NCI-H2029 (cell line): Measurements from ENCODE around the gene TNNC1.

Source experiments
- DNase-seq: peaks from one replicate; lab custom pipeline; 2025; lab: John Stamatoyannopoulos, UW

Gene TNNC1

GRCh38 chr3:52484680-52485461, 31.0 kb upstream of the TNNC1 start:
- DNase-seq = no peak

- DNase-seq = no peak
These were observed 29.9 kb upstream of the TNNC1 start for GRCh38 chr3:52483577-52484381.

- DNase-seq = no peak
These were observed 29.2 kb upstream of the TNNC1 start for GRCh38 chr3:52483081-52483480.

DNA sequence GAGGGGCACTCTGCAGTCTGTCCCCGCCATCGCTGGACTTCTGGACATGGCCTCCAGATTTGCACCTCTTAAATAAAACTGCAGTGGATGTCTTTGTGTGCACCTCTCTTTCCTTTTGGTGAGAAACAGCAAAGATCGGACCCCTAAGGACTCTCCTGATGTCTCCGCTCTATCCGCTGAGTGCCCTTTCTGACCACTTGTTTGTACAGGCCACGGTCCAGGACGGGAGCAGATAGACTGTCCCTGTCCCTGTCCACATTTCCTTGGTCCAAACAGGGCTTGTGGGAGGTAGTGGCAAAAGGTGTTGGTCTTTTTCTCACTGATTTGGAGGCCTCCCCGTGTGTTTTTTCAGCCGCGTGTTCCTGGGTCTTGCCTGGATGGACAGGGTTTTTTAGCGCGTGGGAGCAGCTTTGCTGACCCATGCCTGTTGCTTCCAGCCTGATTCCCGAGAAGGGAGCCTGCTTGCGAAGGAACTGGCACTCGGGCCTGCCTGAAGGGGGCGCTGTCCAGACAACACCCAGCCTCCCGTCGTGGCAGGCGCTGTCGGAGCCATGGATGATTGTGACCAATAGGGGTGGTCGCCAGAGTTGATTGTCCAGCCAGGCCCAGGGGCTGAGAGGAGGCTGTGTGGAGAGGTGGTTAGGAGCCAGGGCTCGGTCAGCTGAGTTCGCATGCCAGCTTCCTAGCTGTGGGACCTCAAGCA, 28.1 kb upstream of the TNNC1 start:
- no peak for DNase-seq

DNA sequence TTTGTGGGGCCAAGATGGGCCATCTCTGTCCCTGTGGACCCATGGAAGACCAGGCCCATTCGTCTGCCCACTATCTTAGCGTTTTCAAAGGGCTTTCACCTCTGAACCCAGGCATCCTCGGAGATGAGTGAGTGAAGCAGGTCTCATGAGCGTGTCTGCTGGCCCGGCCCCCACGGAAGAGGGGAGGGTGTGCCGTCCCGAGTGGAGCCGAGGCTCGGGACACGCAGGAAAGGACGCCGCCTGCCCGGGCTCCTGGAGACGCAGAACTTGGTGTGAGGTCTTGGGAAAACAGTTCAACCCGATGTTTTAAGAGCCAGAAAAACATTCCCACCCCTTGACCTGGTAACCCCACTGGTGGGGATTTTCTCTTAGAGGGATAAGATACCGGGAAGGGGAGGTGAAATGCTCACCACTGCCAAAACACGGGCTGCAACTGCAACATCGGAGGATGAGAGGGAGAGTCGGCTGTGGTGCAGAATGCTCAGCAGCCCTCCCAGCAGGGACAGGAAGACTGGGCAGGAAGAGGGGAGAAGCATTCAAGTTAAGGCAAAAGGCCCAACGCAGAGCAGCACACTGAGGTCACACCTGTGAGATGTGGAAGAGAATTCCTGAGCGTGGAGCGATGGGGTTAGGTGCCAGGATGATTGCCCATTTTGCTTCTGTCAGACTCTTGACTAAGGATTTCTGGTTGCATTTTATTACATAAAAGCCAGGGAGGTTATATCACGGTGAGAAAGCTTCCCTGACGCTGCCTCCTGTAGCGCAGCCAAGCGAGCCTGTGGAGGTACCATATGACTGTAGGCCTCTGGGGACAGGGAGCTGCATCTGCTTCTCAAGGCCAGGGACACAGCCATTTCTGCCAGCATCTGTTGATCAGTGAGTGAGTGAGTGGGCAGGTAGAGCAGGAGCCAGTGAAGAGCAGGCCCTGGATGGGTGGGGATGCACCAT, 27.2 kb upstream of the TNNC1 start:
- DNase-seq = no peak

GRCh38 chr3:52479877-52480575, 26.2 kb upstream of the TNNC1 start:
- no peak for DNase-seq

DNA sequence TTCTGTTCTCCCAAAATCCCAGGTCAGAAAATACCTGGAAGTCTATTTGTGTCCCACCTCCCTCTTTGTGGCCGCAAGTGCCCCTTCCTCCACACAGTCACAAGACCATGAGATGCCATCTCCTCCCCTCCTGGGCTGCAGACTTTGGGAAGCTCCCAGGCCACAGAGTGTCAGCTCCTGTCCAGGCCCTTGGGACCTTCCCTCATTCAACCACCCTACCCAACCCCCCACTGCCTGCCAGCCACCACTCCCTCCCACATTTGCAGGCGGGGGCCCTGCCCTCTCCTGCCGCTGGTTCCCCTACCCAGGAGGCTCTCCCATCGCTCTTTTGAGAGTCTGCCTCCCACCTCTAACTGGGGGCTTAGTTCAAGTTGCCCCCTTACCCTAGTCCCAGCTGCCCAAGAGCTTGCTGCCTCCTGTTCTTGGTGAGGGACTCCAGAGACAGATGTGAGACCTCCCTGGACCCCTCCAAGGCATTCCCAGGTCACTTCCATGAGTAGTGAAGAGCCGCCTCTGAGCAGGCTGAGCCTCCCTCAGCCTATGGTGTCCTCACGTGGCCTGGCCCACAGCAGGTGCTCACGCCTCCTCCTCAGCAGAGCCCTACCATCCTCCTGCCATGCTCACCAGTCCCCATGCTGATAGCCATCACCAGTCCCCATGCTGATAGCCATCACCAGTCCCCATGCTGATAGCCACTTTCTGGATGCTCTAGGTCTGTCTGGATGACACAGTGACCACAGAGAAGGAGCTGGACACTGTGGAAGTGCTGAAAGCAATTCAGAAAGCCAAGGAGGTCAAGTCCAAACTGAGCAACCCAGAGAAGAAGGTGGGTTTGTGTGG, 25.4 kb upstream of the TNNC1 start:
- no peak for DNase-seq

- DNase-seq = no peak
These were observed 23.9 kb upstream of the TNNC1 start for GRCh38 chr3:52477796-52478095.

DNA sequence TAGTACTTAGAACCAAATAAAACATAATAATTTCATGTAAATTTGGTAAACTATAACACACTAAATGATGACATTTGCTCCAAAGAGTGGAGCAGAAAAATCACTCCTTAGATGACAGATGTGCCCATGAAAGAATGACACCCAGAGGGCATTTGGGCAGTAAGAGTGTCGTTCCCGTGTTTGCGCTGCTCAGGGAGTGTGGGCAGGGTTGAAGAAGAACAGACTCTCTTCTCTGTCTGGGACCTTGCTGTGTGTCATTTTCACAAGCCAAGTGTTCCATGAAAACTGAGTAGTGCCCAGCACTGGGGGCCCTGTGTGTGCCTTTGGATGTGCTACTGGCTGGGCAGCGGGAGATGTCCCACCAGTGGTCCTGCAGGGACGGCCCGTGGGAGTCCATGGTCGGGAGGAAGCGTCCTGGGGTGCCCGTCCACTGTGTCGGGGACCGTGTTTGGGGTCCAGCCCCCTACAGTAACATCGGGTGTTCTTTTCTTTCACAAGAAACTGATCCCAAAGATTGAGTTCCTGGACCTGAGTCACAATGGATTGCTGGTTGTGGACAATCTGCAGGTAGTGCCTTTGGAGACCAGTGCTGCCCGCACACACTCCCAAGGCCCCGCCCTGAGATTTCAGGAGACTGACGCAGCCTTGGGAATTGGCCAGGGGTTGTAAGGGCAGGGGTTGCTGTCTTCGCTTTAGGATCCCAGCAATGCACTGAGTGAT, 23.4 kb upstream of the TNNC1 start:
- no peak for DNase-seq

- DNase-seq = no peak
These were observed 19.2 kb upstream of the TNNC1 start for GRCh38 chr3:52473026-52473425.

DNA sequence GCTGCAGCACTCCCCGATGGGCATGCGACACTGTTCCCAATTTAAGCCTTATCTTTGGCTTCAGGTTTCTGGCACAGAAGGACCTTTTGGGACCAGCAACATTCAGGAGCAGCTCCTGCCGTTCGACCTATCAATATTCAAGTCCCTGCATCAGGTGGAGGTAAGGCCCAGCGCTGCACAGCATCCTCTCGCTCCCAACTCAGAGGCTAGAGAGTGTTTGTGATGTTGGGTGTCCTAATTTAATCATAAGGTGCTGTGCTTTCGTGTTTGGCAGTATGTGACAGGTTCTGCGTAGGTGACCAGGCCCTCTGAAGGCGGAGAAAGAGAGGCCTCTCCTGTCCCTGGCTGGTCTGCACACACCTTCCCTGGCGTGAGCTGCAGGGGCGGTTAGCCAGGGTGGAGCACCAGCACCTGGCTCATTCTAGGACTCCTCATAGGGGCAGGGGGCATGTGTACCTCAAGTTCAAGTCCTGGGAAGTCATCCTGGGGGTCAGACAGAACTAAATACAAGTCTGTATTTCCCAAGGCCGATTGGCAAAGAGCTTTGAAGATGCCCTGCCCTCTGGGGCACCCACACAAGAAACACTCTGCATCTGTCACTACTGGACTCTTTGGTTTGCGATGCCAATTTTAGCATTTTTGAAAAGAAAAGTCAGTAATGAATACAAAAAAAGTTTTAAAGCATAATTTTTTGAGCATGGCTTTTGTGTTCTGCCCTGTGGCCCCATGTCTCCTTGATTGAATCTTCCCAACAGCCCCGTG, 18.6 kb upstream of the TNNC1 start:
- DNase-seq = no peak

- DNase-seq = no peak
These were observed 17.8 kb upstream of the TNNC1 start for GRCh38 chr3:52471371-52472238.

DNA sequence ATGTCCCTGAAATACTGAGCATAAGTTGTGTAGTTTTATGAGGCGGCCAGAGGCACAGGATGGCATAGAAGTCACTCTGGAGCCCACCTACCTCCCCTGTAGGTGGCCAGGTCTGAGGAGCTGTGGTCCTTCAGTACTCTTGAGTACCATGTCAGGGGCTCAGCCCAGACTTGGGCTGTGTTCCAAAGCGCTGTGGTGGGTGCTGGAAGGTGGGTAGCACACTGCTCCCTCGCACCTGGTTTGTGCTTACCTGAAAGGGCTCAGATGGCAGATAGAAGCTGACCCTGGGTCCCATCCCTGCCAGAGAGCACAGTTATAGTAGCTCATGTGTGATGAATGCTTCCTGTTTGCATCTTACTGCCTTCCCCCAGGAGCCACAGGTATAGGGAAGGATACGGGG, 17.1 kb upstream of the TNNC1 start:
- DNase-seq = no peak

- no peak for DNase-seq
These were observed 15.2 kb upstream of the TNNC1 start for GRCh38 chr3:52469001-52469400.

GRCh38 chr3:52468336-52468735, 14.5 kb upstream of the TNNC1 start:
- DNase-seq = no peak

DNA sequence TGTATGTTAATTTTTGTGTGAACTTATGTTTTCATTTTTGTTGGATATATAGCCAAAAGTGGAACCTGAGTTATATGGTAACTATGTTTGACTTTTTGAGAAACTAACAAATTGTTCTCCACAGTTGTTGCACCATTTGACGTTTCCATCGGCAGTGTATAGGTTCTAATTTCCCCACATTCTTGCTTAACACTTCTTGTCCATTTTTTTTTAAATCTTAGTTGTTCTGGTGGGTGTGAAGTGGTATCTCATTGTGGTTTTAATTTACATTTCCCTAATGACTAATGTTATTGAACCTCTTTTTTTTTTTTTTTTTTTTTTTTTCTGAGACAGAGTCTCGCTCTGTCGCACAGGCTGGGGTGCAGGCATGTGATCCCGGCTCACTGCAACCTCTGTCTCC, 9.6 kb upstream of the TNNC1 start:
- no peak for DNase-seq

DNA sequence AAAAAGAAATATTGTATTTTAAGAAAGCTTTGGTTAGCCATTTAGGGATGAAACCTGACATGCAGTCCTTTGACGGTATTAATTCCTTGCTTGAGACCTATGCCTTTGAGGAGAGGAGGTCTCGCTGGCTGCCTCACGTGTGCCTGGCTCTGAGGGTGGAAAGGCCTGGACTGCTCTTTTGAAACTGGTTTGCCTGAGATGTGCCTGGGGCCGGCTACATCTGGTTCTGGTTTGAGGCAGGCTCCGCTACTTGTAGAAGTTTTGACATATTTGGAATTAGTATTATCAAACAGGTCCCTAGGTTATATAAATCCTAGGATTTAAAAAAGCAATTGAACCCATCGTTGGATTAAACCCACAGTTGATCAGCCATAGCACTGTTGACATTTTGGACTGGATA, 8.0 kb upstream of the TNNC1 start:
- no peak for DNase-seq
